ENCODE results near the gene CAMSAP3. TPM values are rescaled to one million over a fixed set of nuclear protein-coding genes. Genes with fewer than 3 reads are reported as not detected.

Gene CAMSAP3
- 2.4 to 6.9 TPM (median 4.3 TPM) in 5 replicates for total RNA-seq (2022; extraction: Qiagen RNA extraction; ENCODE audit: low read depth)

GRCh38 chr19:7595466-7596133, at the start of gene CAMSAP3:
TSS of gene CAMSAP3 (plus strand) at chr19:7595863. CDS start at chr19:7596003, 140 bp downstream.

DNA sequence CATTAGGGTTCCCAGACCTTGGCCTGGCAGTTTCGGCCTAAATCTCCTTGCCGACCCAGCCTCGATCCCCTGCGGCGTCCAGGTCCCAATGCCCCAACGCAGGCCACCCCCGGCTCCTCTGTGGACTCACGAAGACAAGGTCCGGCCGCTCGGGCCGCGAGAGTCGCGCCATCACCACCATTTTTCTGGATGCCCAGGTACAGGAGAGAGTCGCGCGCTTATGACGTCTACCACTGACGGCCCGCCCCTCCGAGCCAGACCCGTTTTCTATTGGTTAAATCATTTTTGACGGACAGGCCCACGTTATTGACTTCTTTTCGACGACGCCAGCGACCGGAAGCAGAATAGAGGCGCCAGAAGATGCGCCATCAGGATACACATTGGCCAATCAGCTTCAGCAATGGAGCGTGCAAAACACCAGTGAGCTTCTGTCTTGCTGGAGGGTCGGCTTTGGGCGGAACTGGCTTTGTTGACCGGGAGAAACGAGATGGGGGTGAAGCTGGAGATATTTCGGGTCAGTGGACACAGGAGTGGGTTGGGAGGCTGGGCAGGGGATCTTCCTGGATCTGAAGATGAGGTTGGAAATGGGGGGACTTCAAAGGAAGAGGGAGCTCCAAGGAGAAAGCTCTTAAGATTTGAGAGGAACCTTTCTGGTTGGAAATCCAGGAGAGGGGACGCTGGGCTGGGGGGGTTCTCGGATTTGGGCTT, 33.8 kb downstream of the CAMSAP3 start, which contains the start of the genes PET100 and XAB2:
TSS of gene PET100 (plus strand) at position 447 of the 708 bp plus-strand sequence. CDS start at position 488, 41 bp downstream.
TSS of gene XAB2 (minus strand) at position 199 of the 708 bp plus-strand sequence. CDS start at position 181, 18 bp downstream.

DNA sequence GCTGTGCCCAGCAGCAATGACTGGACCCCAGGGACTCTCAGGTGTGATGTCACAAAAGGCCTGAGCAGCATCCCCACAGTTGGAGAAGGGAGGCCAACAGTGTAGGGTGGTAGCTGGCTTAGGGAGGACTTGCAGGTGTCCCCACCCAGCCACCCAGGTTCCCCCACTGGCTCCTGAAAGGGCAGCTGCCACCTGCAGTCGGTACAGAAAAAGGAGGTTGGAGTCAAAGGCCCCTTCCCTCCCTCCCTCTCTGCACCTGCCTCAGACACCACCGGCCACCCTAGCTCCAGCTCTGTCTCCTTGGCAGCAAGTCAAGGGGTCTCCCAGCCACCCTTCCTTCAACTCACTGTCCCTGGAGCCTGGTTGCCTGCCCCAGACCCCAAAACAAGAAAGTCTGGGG, 38.0 kb downstream of the CAMSAP3 start, which contains the start of gene PCP2:
TSS of gene PCP2 (minus strand) at position 22 of the 400 bp plus-strand sequence. CDS start 262 bp downstream, outside the sequence.

DNA sequence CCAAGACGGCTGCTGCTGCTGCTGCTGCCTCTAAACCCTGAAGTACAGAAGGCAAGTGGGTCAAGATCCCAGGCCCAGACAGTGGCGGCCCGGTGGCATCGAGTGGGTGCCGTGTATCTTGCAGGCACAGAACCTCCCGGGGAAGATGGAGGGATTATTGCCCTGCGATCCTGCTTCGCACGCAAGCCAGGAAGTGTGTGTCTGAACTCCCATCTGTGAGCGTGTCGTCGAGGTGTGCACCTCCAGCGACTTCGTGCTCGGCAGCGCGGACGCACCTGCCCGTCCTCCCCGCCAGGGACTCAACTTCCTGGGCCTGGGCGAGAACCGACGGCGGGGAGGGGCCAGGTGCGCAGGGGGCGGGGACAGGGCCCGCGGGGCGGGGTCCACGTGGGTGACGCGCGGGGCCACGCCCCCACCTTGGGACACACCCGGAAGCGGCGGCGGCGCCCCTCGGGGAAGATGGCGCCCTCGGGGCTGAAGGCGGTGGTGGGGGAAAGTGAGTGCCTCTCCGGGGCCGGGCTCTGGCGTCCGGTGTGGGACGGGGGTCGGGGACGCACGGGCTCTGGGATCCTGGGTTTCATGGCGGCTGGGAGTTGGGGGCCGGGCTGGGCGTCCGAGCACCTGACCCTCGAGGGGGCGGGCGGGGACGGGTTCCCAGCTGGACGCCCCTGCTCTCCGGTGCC, 41.2 kb downstream of the CAMSAP3 start, which contains the start of gene STXBP2:
TSS of gene STXBP2 (plus strand) at position 420 of the 683 bp plus-strand sequence. CDS start at position 460, 40 bp downstream.

Other genes with a start within 250 kb of the CAMSAP3 start
- gene ARHGEF18, start 246.9 kb upstream of the CAMSAP3 start, total RNA-seq (2022; extraction: Qiagen RNA extraction; ENCODE audit: low read depth), result 39.4 to 76.3 TPM (median 65.4 TPM) in 5 replicates
- 1.6 to 2.7 TPM (median 2.1 TPM) in 5 replicates for gene PEX11G, start 106.8 kb upstream of the CAMSAP3 start, total RNA-seq (2022; extraction: Qiagen RNA extraction; ENCODE audit: low read depth)
- gene ZNF358, start 79.8 kb upstream of the CAMSAP3 start, total RNA-seq (2022; extraction: Qiagen RNA extraction; ENCODE audit: low read depth), result 10.7 to 21.1 TPM (median 17.4 TPM) in 5 replicates
- gene MCOLN1, start 73.2 kb upstream of the CAMSAP3 start, total RNA-seq (2022; extraction: Qiagen RNA extraction; ENCODE audit: low read depth), result 6.6 to 14.2 TPM (median 13.6 TPM) in 5 replicates
- gene PNPLA6, start 60.1 kb upstream of the CAMSAP3 start, total RNA-seq (2022; extraction: Qiagen RNA extraction; ENCODE audit: low read depth), result 20.6 to 42.1 TPM (median 36.0 TPM) in 5 replicates
- gene XAB2, start 33.7 kb downstream of the CAMSAP3 start, total RNA-seq (2022; extraction: Qiagen RNA extraction; ENCODE audit: low read depth), result 15.8 to 27.9 TPM (median 26.8 TPM) in 5 replicates
- 43.5 to 95.4 TPM (median 54.5 TPM) in 5 replicates for gene PET100, start 33.9 kb downstream of the CAMSAP3 start, total RNA-seq (2022; extraction: Qiagen RNA extraction; ENCODE audit: low read depth)
- not detected in 5 replicates for gene PCP2, start 37.9 kb downstream of the CAMSAP3 start, total RNA-seq (2022; extraction: Qiagen RNA extraction; ENCODE audit: low read depth)
- 26.8 to 46.6 TPM (median 39.2 TPM) in 5 replicates for gene STXBP2, start 41.2 kb downstream of the CAMSAP3 start, total RNA-seq (2022; extraction: Qiagen RNA extraction; ENCODE audit: low read depth)
- gene RETN, start 73.2 kb downstream of the CAMSAP3 start, total RNA-seq (2022; extraction: Qiagen RNA extraction; ENCODE audit: low read depth), result not detected in 5 replicates
- not detected in 5 replicates for gene MCEMP1, start 81.2 kb downstream of the CAMSAP3 start, total RNA-seq (2022; extraction: Qiagen RNA extraction; ENCODE audit: low read depth)
- gene TRAPPC5, start 85.0 kb downstream of the CAMSAP3 start, total RNA-seq (2022; extraction: Qiagen RNA extraction; ENCODE audit: low read depth), result 43.1 to 110 TPM (median 100 TPM) in 5 replicates
- not detected in 5 replicates for gene FCER2, start 106.3 kb downstream of the CAMSAP3 start, total RNA-seq (2022; extraction: Qiagen RNA extraction; ENCODE audit: low read depth)
- gene CLEC4G, start 136.2 kb downstream of the CAMSAP3 start, total RNA-seq (2022; extraction: Qiagen RNA extraction; ENCODE audit: low read depth), result not detected in 5 replicates
- not detected in 5 replicates for gene CD209, start 151.7 kb downstream of the CAMSAP3 start, total RNA-seq (2022; extraction: Qiagen RNA extraction; ENCODE audit: low read depth)
- gene CLEC4M, start 167.4 kb downstream of the CAMSAP3 start, total RNA-seq (2022; extraction: Qiagen RNA extraction; ENCODE audit: low read depth), result not detected in 5 replicates
- 1.0 to 2.1 TPM (median 2.0 TPM) in 5 replicates for gene EVI5L, start 234.4 kb downstream of the CAMSAP3 start, total RNA-seq (2022; extraction: Qiagen RNA extraction; ENCODE audit: low read depth)

Data from A549 treated with ZK216348 at 1 μM for 4 hours (cell line).